ENCODE results near the gene MAGI1. TPM values are rescaled to one million over a fixed set of nuclear protein-coding genes. Genes with fewer than 3 reads are reported as not detected.

The MAGI1 gene
- total and polyA plus RNA-seq, 2 donors (not counting 1 experiment from before 2014, with no cell fraction given), result 0.10 to 0.22 TPM

- Mint-ChIP-seq H3K4me3 (no peak overlapping the region), H3K9me3 (ENCODE audit: insufficient read depth) (peaks cover 5% of the 10 kb centered on the region), H3K27me3 (no peaks in the 10 kb centered on the region), H3K27ac (no peak overlapping the region), H3K4me1 (no peaks in the 10 kb centered on the region)
- ChIA-PET POLR2A (no interaction called here), CTCF (no interaction called here)
- no peaks in the 10 kb centered on the region for H3K4me1 ChIP-seq (ENCODE audit: control insufficient read depth in 2 of 2, insufficient read depth in 2 of 2, low read length in 2 of 2)
- H3K27me3 ChIP-seq (replicated peaks in 1 of 4; ENCODE audit: control extremely low read depth in 1 of 4, control insufficient read depth in 3 of 4, insufficient read depth in 4 of 4, low read length in 3 of 4), result no peaks in the 10 kb centered on the region
- WGBS (ENCODE audit: insufficient coverage), result no CpG with 5 or more reads among the region's 4 CpGs
- ATAC-seq (ENCODE audit: low read depth) (no peak), DNase-seq (no peak)
- H3K79me2 ChIP-seq (ENCODE audit: control insufficient read depth, insufficient read depth, low read length), result no peaks in the 10 kb centered on the region
- intact Hi-C loops (cut with micrococcal nuclease), result no loop called here
- no peak overlapping the region for H3K9ac ChIP-seq (ENCODE audit: low read length)
- no peaks in the 10 kb centered on the region for H3K36me3 ChIP-seq (replicated peaks in 1 of 2; ENCODE audit: control extremely low read depth in 1 of 2, control insufficient read depth in 1 of 2, extremely low read depth in 1 of 2, insufficient read depth in 2 of 2, low read length in 1 of 2)
- no peaks in the 10 kb centered on the region for H4K20me1 ChIP-seq (ENCODE audit: control insufficient read depth, insufficient read depth, low read length, poor library complexity, severe bottlenecking)
- peaks cover 0 to 3% (median 0%) of the 10 kb centered on the region in 3 donors for H3K9me3 ChIP-seq (ENCODE audit: control extremely low read depth in 1 of 3, control insufficient read depth in 2 of 3, insufficient read depth in 1 of 3, low read length in 2 of 3)
- no peak overlapping the region for H3K4me3 ChIP-seq (ENCODE audit: control extremely low read depth in 1 of 5, extremely low read depth in 1 of 5, insufficient read depth in 1 of 5, low read depth in 2 of 5, low read length in 4 of 5)
- no peak overlapping the region for H2AFZ ChIP-seq (ENCODE audit: insufficient read depth, low read depth, low read length, poor library complexity, severe bottlenecking)
- TF ChIP-seq EZH2 (IDR thresholded peaks at IDR 0.05; ENCODE audit: borderline replicate concordance, insufficient read depth, low read depth, low read length, poor library complexity, severe bottlenecking) (no peak), CTCF (IDR thresholded peaks at IDR 0.05) (no peak)
- no peak overlapping the region for H3K4me2 ChIP-seq (replicated peaks; ENCODE audit: low read depth, low read length, poor library complexity, severe bottlenecking)
- no peak overlapping the region for H3K27ac ChIP-seq (ENCODE audit: low read length in 2 of 2)
Measured at GRCh38 chr3:65371053-65371452, 667.7 kb downstream of the MAGI1 start.

GRCh38 chr3:65368866-65369265, 669.9 kb downstream of the MAGI1 start:
- Histone ChIP-seq H3K9ac (ENCODE audit: low read length) (no peak overlapping the region), H3K27me3 (replicated peaks in 1 of 4; ENCODE audit: control extremely low read depth in 1 of 4, control insufficient read depth in 3 of 4, insufficient read depth in 4 of 4, low read length in 3 of 4) (no peaks in the 10 kb centered on the region), H3K4me3 (ENCODE audit: control extremely low read depth in 1 of 5, extremely low read depth in 1 of 5, insufficient read depth in 1 of 5, low read depth in 2 of 5, low read length in 4 of 5) (no peak overlapping the region), H2AFZ (ENCODE audit: insufficient read depth, low read depth, low read length, poor library complexity, severe bottlenecking) (no peak overlapping the region), H3K4me1 (ENCODE audit: control insufficient read depth in 2 of 2, insufficient read depth in 2 of 2, low read length in 2 of 2) (no peaks in the 10 kb centered on the region), H3K36me3 (replicated peaks in 1 of 2; ENCODE audit: control extremely low read depth in 1 of 2, control insufficient read depth in 1 of 2, extremely low read depth in 1 of 2, insufficient read depth in 2 of 2, low read length in 1 of 2) (no peaks in the 10 kb centered on the region), H4K20me1 (ENCODE audit: control insufficient read depth, insufficient read depth, low read length, poor library complexity, severe bottlenecking) (no peaks in the 10 kb centered on the region), H3K79me2 (ENCODE audit: control insufficient read depth, insufficient read depth, low read length) (no peaks in the 10 kb centered on the region), H3K4me2 (replicated peaks; ENCODE audit: low read depth, low read length, poor library complexity, severe bottlenecking) (no peak overlapping the region), H3K27ac (ENCODE audit: low read length in 2 of 2) (no peak overlapping the region), H3K9me3 (ENCODE audit: control extremely low read depth in 1 of 3, control insufficient read depth in 2 of 3, insufficient read depth in 1 of 3, low read length in 2 of 3) (peaks cover 0 to 3% (median 0%) of the 10 kb centered on the region in 3 donors)
- no peak overlapping the region for H3K27ac Mint-ChIP-seq
- ATAC-seq (ENCODE audit: low read depth), result no peak
- H3K9me3 Mint-ChIP-seq (ENCODE audit: insufficient read depth), result peaks cover 5% of the 10 kb centered on the region
- H3K4me1 Mint-ChIP-seq, result no peaks in the 10 kb centered on the region
- TF ChIP-seq CTCF (IDR thresholded peaks at IDR 0.05), result no peak
- no peak for TF ChIP-seq EZH2 (IDR thresholded peaks at IDR 0.05; ENCODE audit: borderline replicate concordance, insufficient read depth, low read depth, low read length, poor library complexity, severe bottlenecking)
- intact Hi-C loops (cut with micrococcal nuclease), result no loop called here
- no peaks in the 10 kb centered on the region for H3K27me3 Mint-ChIP-seq
- POLR2A ChIA-PET, result no interaction called here
- no peak for DNase-seq
- CTCF ChIA-PET, result no interaction called here
- no peak overlapping the region for H3K4me3 Mint-ChIP-seq
